ENCODE results near the gene CCDC85A.

The CCDC85A gene

DNA sequence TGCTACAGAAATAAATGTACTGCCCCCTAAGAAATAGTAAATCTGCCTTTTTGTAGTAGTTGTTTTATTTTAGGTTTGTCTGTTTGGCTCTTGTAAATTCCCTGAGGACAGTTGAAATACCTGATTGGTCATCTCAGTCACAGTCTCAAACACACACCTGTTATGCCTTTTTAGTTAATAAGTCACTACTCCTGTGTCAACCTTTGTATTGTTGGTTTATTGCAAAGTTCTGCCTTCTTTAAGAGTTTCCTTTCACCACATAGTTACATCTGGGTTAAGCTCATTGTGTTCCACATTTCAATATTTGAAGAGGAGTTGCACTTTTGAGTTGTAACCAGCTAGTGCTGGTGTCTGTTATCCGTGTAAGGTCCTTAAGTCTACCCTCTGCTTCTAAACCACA lies 198.7 kb downstream of the CCDC85A start:
- H3K4me2 ChIP-seq (ENCODE audit: low read depth, low read length): no peak overlapping the region
- H3K27me3 ChIP-seq (replicated peaks; ENCODE audit: insufficient read depth, low read length): no peaks in the 10 kb centered on the region
- H3K27ac ChIP-seq (ENCODE audit: low read length): no peak overlapping the region
- H3K79me2 ChIP-seq (ENCODE audit: low read length): no peaks in the 10 kb centered on the region
- no peaks in the 10 kb centered on the region for H3K9me2 ChIP-seq (replicated peaks; ENCODE audit: insufficient read depth, low read length)
- no peak overlapping the region for H3K4me3 ChIP-seq (ENCODE audit: low read length)
- H3K36me3 ChIP-seq (replicated peaks; ENCODE audit: insufficient read depth, low read length): no peaks in the 10 kb centered on the region
- no peaks in the 10 kb centered on the region for H4K20me1 ChIP-seq (ENCODE audit: insufficient read depth, low read length)
- H3F3A ChIP-seq (ENCODE audit: insufficient read depth, low read length): no peaks in the 10 kb centered on the region
- no peak for DNase-seq
- TF ChIP-seq EZH2 (optimal IDR thresholded peaks at IDR 0.05; ENCODE audit: low read depth, low read length): no peak
- TF ChIP-seq EZH2phosphoT487 (IDR thresholded peaks at IDR 0.05; ENCODE audit: low read length): no peak
- no peak for TF ChIP-seq CTCF (IDR thresholded peaks at IDR 0.05; ENCODE audit: low read length)
- no peak overlapping the region for H2AFZ ChIP-seq (ENCODE audit: low read length)
- no peaks in the 10 kb centered on the region for H3K9me3 ChIP-seq (replicated peaks; ENCODE audit: insufficient read depth, low read length)
- H3K4me1 ChIP-seq (ENCODE audit: low read length): no peaks in the 10 kb centered on the region
- H3K9ac ChIP-seq (ENCODE audit: low read length): no peak overlapping the region

DNA sequence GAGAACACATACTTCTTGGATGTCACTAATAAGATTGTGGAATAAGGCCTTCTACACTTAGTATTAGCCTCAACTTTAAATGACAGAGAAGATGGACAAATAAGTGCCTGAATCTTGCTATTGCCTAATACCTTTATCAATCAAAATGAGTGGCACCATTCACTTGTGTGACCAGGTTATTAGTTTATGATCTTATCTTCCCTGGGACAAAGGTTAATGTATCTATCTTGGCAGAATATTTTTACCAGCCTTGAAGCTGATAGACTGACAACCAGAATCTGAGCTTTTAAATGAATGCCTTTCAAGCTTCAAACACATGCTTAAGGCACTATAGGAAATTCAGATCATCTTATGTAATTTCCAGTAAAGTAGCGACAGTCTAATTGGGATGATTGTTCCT lies 202.9 kb downstream of the CCDC85A start:
- Histone ChIP-seq H4K20me1 (ENCODE audit: insufficient read depth, low read length) (no peaks in the 10 kb centered on the region), H3K4me1 (ENCODE audit: low read length) (no peaks in the 10 kb centered on the region), H3K9me2 (replicated peaks; ENCODE audit: insufficient read depth, low read length) (no peaks in the 10 kb centered on the region), H3K9ac (ENCODE audit: low read length) (no peak overlapping the region), H3K27me3 (replicated peaks; ENCODE audit: insufficient read depth, low read length) (no peaks in the 10 kb centered on the region), H3K36me3 (replicated peaks; ENCODE audit: insufficient read depth, low read length) (no peaks in the 10 kb centered on the region), H3K79me2 (ENCODE audit: low read length) (no peaks in the 10 kb centered on the region), H3K4me2 (ENCODE audit: low read depth, low read length) (no peak overlapping the region), H3F3A (ENCODE audit: insufficient read depth, low read length) (no peaks in the 10 kb centered on the region), H3K27ac (ENCODE audit: low read length) (no peak overlapping the region), H3K4me3 (ENCODE audit: low read length) (no peak overlapping the region), H2AFZ (ENCODE audit: low read length) (no peak overlapping the region), H3K9me3 (replicated peaks; ENCODE audit: insufficient read depth, low read length) (no peaks in the 10 kb centered on the region)
- no peak for TF ChIP-seq CTCF (IDR thresholded peaks at IDR 0.05; ENCODE audit: low read length)
- no peak for DNase-seq

GRCh38 chr2:56390644-56391043 lies 206.9 kb downstream of the CCDC85A start:
- Histone ChIP-seq H3K4me3 (ENCODE audit: low read length) (no peak overlapping the region), H3K9me3 (replicated peaks; ENCODE audit: insufficient read depth, low read length) (no peaks in the 10 kb centered on the region), H3K79me2 (ENCODE audit: low read length) (no peaks in the 10 kb centered on the region), H2AFZ (ENCODE audit: low read length) (no peak overlapping the region), H3F3A (ENCODE audit: insufficient read depth, low read length) (no peaks in the 10 kb centered on the region), H3K9ac (ENCODE audit: low read length) (no peak overlapping the region), H4K20me1 (ENCODE audit: insufficient read depth, low read length) (no peaks in the 10 kb centered on the region), H3K9me2 (replicated peaks; ENCODE audit: insufficient read depth, low read length) (no peaks in the 10 kb centered on the region), H3K27me3 (replicated peaks; ENCODE audit: insufficient read depth, low read length) (no peaks in the 10 kb centered on the region), H3K36me3 (replicated peaks; ENCODE audit: insufficient read depth, low read length) (no peaks in the 10 kb centered on the region), H3K4me2 (ENCODE audit: low read depth, low read length) (no peak overlapping the region), H3K4me1 (ENCODE audit: low read length) (no peaks in the 10 kb centered on the region), H3K27ac (ENCODE audit: low read length) (no peak overlapping the region)
- no peak for TF ChIP-seq EZH2 (optimal IDR thresholded peaks at IDR 0.05; ENCODE audit: low read depth, low read length)
- DNase-seq: no peak

GRCh38 chr2:56410140-56410539 lies 226.3 kb downstream of the CCDC85A start:
- Histone ChIP-seq H3K4me1 (ENCODE audit: low read length) (no peaks in the 10 kb centered on the region), H3K36me3 (replicated peaks; ENCODE audit: insufficient read depth, low read length) (no peaks in the 10 kb centered on the region), H3K4me2 (ENCODE audit: low read depth, low read length) (no peak overlapping the region), H3K9ac (ENCODE audit: low read length) (no peak overlapping the region), H3K27ac (ENCODE audit: low read length) (no peak overlapping the region), H3K9me2 (replicated peaks; ENCODE audit: insufficient read depth, low read length) (no peaks in the 10 kb centered on the region), H3F3A (ENCODE audit: insufficient read depth, low read length) (no peaks in the 10 kb centered on the region), H2AFZ (ENCODE audit: low read length) (no peak overlapping the region), H3K9me3 (replicated peaks; ENCODE audit: insufficient read depth, low read length) (no peaks in the 10 kb centered on the region), H4K20me1 (ENCODE audit: insufficient read depth, low read length) (no peaks in the 10 kb centered on the region), H3K79me2 (ENCODE audit: low read length) (no peaks in the 10 kb centered on the region), H3K4me3 (ENCODE audit: low read length) (no peak overlapping the region), H3K27me3 (replicated peaks; ENCODE audit: insufficient read depth, low read length) (no peaks in the 10 kb centered on the region)
- no peak for TF ChIP-seq EZH2 (optimal IDR thresholded peaks at IDR 0.05; ENCODE audit: low read depth, low read length)
- no peak for TF ChIP-seq CTCF (IDR thresholded peaks at IDR 0.05; ENCODE audit: low read length)
- no peak for TF ChIP-seq EZH2phosphoT487 (IDR thresholded peaks at IDR 0.05; ENCODE audit: low read length)
- DNase-seq: no peak

All from MM.1S (cell line).